Common myeloid progenitor, CD34-positive (primary cell): ENCODE data around the gene MESP1.
"Not testable (repeated sequence)": the region's sequence is repeated elsewhere in the genome, so short reads cannot be mapped to it uniquely, and the experiment has no call there.

Experiments used
- CTCF ChIA-PET: fragments of 350-600 bp; sonication (Branson Sonifier 250); formaldehyde crosslinking; loops from one replicate; lab custom pipeline; 2021; ENCODE audit warnings: antibody characterized with exemption; lab: Charles Lee
- POLR2A ChIA-PET: fragments of 350-600 bp; sonication (Branson Sonifier 250); formaldehyde crosslinking; loops from one replicate; lab custom pipeline; 2021; ENCODE audit warnings: antibody characterized with exemption; lab: Charles Lee
- DNase-seq, 3 donors: peaks; one replicate each; pipeline versions ENCODE4 v3.0.0 to v3.0.0-alpha.2; 2013
- H3K27ac ChIP-seq, 2 experiments: 1 replicate in 1 of 2; 2 replicates in 1 of 2; pipeline ENCODE4 v1.7.0; 2013; ENCODE audit warnings: inconsistent platforms in 2 of 2, low read length in 2 of 2, mild to moderate bottlenecking in 2 of 2, low read depth in 1 of 2, moderate library complexity in 1 of 2; ENCODE audit not compliant: severe bottlenecking in 2 of 2, insufficient read depth in 1 of 2, poor library complexity in 1 of 2
- H3K27me3 ChIP-seq, 5 experiments: replicated peaks in 2 of 5; 1 replicate in 3 of 5; 2 replicates in 2 of 5; pipeline versions ENCODE4 v1.6.1 to v1.7.0; 2013; ENCODE audit warnings: low read length in 4 of 5, mild to moderate bottlenecking in 2 of 5, moderate library complexity in 2 of 5, inconsistent platforms in 1 of 5; ENCODE audit not compliant: insufficient read depth in 5 of 5, control insufficient read depth in 4 of 5
- H3K36me3 ChIP-seq, 4 experiments: 1 replicate in 2 of 4; 2 replicates in 2 of 4; pipeline versions ENCODE4 v1.6.1 to v1.7.0; 2013; ENCODE audit warnings: low read length in 3 of 4, control low read depth in 1 of 4, mild to moderate bottlenecking in 1 of 4; ENCODE audit not compliant: control insufficient read depth in 4 of 4, insufficient read depth in 4 of 4
- H3K4me1 ChIP-seq, 4 experiments: 1 replicate in 3 of 4; 2 replicates in 1 of 4; pipeline versions ENCODE4 v1.6.1 to v1.7.1; 2013; ENCODE audit warnings: low read length in 3 of 4, mild to moderate bottlenecking in 3 of 4, control low read depth in 1 of 4, inconsistent platforms in 1 of 4, moderate library complexity in 1 of 4; ENCODE audit not compliant: control insufficient read depth in 4 of 4, insufficient read depth in 4 of 4; ENCODE audit errors: control extremely low read depth in 1 of 4
- H3K4me3 ChIP-seq, 7 experiments: 1 replicate in 4 of 7; 2 replicates in 3 of 7; pipeline versions ENCODE4 v1.5.1 to v1.7.0; 2013; ENCODE audit warnings: mild to moderate bottlenecking in 7 of 7, low read length in 6 of 7, moderate library complexity in 6 of 7, inconsistent platforms in 2 of 7, low read depth in 2 of 7, control low read depth in 1 of 7; ENCODE audit not compliant: insufficient read depth in 4 of 7, control insufficient read depth in 1 of 7; ENCODE audit errors: extremely low read depth in 1 of 7
- H3K9me3 ChIP-seq, 5 experiments: 1 replicate in 4 of 5; 2 replicates in 1 of 5; pipeline versions ENCODE4 v1.6.1 to v1.7.1; 2013; ENCODE audit warnings: low read length in 4 of 5, mild to moderate bottlenecking in 2 of 5, inconsistent platforms in 1 of 5, low read depth in 1 of 5, moderate library complexity in 1 of 5; ENCODE audit not compliant: control insufficient read depth in 4 of 5, insufficient read depth in 2 of 5; ENCODE audit errors: control extremely low read depth in 1 of 5
- WGBS: methylation state at CpG from one replicate; pipeline ENCODE4 v1.1.5; 2013; ENCODE audit not compliant: insufficient coverage; 5-methylcytosine and 5-hydroxymethylcytosine counted together

The MESP1 gene

GRCh38 chr15:89794627-89795241 is 43.7 kb upstream of the MESP1 start:
- H3K4me1 ChIP-seq: no peaks in the 10 kb centered on the region
- peaks cover 0 to 4% (median 0%) of the 10 kb centered on the region in 5 experiments for H3K9me3 ChIP-seq
- H3K27ac ChIP-seq: no peak overlapping the region
- WGBS: 84% methylated on average over 4 of the region's 5 CpGs
- POLR2A ChIA-PET: no interaction called here
- H3K4me3 ChIP-seq: no peak overlapping the region
- no peaks in the 10 kb centered on the region for H3K27me3 ChIP-seq
- no peak for DNase-seq
- peaks cover 0 to 84% (median 57%) of the 10 kb centered on the region in 4 experiments for H3K36me3 ChIP-seq
- CTCF ChIA-PET: interaction anchor here (1.5 to 1.8 kb wide), 2 partner anchors 26 to 33 kb away, joined by 3 to 6 read pairs; no protein-coding TSS in a partner anchor

GRCh38 chr15:89792106-89792805 is 41.2 kb upstream of the MESP1 start:
- DNase-seq: no peak
- POLR2A ChIA-PET: no interaction called here
- H3K9me3 ChIP-seq: peaks cover 0 to 12% (median 7%) of the 10 kb centered on the region in 5 experiments
- no peaks in the 10 kb centered on the region for H3K27me3 ChIP-seq
- H3K4me3 ChIP-seq: no peak overlapping the region
- H3K27ac ChIP-seq: no peak overlapping the region
- H3K36me3 ChIP-seq: peaks cover 7 to 80% (median 50%) of the 10 kb centered on the region in 4 experiments
- CTCF ChIA-PET: interaction anchor here (1.0 to 1.1 kb wide), 3 partner anchors 11 to 57 kb away, joined by 3 to 4 read pairs (median 3); no protein-coding TSS in a partner anchor
- no peaks in the 10 kb centered on the region for H3K4me1 ChIP-seq
- 94% methylated on average over 14 of the region's 22 CpGs for WGBS

GRCh38 chr15:89790661-89791060 is 39.6 kb upstream of the MESP1 start:
- DNase-seq: no peak
- Histone ChIP-seq H3K27me3 (no peaks in the 10 kb centered on the region), H3K27ac (no peak overlapping the region), H3K9me3 (peaks cover 0 to 12% (median 7%) of the 10 kb centered on the region in 5 experiments), H3K4me3 (no peak overlapping the region), H3K36me3 (peaks cover 11 to 72% (median 41%) of the 10 kb centered on the region in 4 experiments), H3K4me1 (no peaks in the 10 kb centered on the region)
- CTCF ChIA-PET: interaction anchor here (0.8 to 1.1 kb wide), 2 partner anchors 9 to 36 kb away, joined by 3 read pairs; no protein-coding TSS in a partner anchor
- whole genome bisulfite sequencing: over 99% methylated on average over 14 of the region's 16 CpGs
- POLR2A ChIA-PET: interaction anchor here (1.0 kb wide), 1 partner anchor 15 kb away, joined by 3 read pairs; no protein-coding TSS in a partner anchor

GRCh38 chr15:89790206-89790605 is 39.2 kb upstream of the MESP1 start:
- Histone ChIP-seq H3K4me3 (no peak overlapping the region), H3K27ac (no peak overlapping the region), H3K36me3 (peaks cover 11 to 72% (median 42%) of the 10 kb centered on the region in 4 experiments), H3K27me3 (no peaks in the 10 kb centered on the region), H3K4me1 (no peaks in the 10 kb centered on the region), H3K9me3 (peaks cover 0 to 12% (median 7%) of the 10 kb centered on the region in 5 experiments)
- ChIA-PET CTCF (interaction anchor here (1.1 kb wide), 1 partner anchor 9 kb away, joined by 3 read pairs; no protein-coding TSS in a partner anchor), POLR2A (interaction anchor here (1.0 kb wide), 1 partner anchor 15 kb away, joined by 3 read pairs; no protein-coding TSS in a partner anchor)
- DNase-seq: no peak
- WGBS: 84% methylated on average over 6 of the region's 10 CpGs

GRCh38 chr15:89788585-89788984 is 37.5 kb upstream of the MESP1 start:
- 100% methylated on average over 2 of the region's 4 CpGs for WGBS
- DNase-seq, H3K27ac ChIP-seq, H3K27me3 ChIP-seq, H3K4me1 ChIP-seq, H3K4me3 ChIP-seq: not testable (repeated sequence)
- H3K9me3 ChIP-seq: peaks cover 0 to 12% (median 7%) of the 10 kb centered on the region in 5 experiments
- ChIA-PET CTCF (interaction anchor here (1.0 to 1.8 kb wide), 2 partner anchors 28 to 86 kb away, joined by 3 to 6 read pairs; no protein-coding TSS in a partner anchor), POLR2A (interaction anchor here (0.6 kb wide), 1 partner anchor 10 kb away, joined by 3 read pairs; no protein-coding TSS in a partner anchor)
- H3K36me3 ChIP-seq: peaks cover 11 to 72% (median 45%) of the 10 kb centered on the region in 4 experiments

GRCh38 chr15:89787944-89788343 is 36.9 kb upstream of the MESP1 start:
- peak in 2 of 3 donors; percentile 37 to 57 for DNase-seq
- ChIA-PET CTCF (interaction anchor here (1.0 to 1.8 kb wide), 2 partner anchors 27 to 87 kb away, joined by 3 to 6 read pairs; no protein-coding TSS in a partner anchor), POLR2A (interaction anchor here (0.6 kb wide), 1 partner anchor 11 kb away, joined by 3 read pairs; no protein-coding TSS in a partner anchor)
- no peak overlapping the region for H3K4me3 ChIP-seq
- no peaks in the 10 kb centered on the region for H3K27me3 ChIP-seq
- H3K27ac ChIP-seq: no peak overlapping the region
- H3K36me3 ChIP-seq: peaks cover 11 to 68% (median 41%) of the 10 kb centered on the region in 4 experiments
- no CpG with 5 or more reads among the region's 3 CpGs for WGBS
- peaks cover 0 to 12% (median 7%) of the 10 kb centered on the region in 5 experiments for H3K9me3 ChIP-seq
- peaks cover 0 to 2% (median 0%) of the 10 kb centered on the region in 4 experiments for H3K4me1 ChIP-seq
